K562 (cell line): ENCODE data around the gene PATJ. TPM values are rescaled to one million over a fixed set of nuclear protein-coding genes. Genes with fewer than 3 reads are reported as not detected.

Experiments used
- ATAC-seq: fragments of 200-7000 bp; cut with Tn5 transposase; 3 replicates; pipeline ENCODE4 v1.9.1; 2020; ENCODE audit warnings: moderate library complexity
- BruUV-seq: library from RNA; stranded (reverse); fragments of 400-500 nt; replicated peaks from 2 replicates; lab custom pipeline; 2021; lab: Mats Ljungman, UMichigan
- CTCF ChIA-PET: fragments of 300-600 bp; formaldehyde crosslinking; extraction: SDS; loops from one replicate; lab custom pipeline; 2021; ENCODE audit warnings: low intra/inter-chr PET ratio; lab: Yijun Ruan, JAX
- POLR2A ChIA-PET: fragments of 300-600, 350-650 bp; sonication (Branson Sonifier 250); formaldehyde crosslinking; extraction: SDS; loops from one replicate; lab custom pipeline; 2021; ENCODE audit warnings: antibody characterized with exemption, inconsistent platforms; lab: Yijun Ruan, JAX
- DNase-seq, 4 experiments: peaks; one replicate each; pipeline versions ENCODE4 v3.0.0 to v3.0.0-alpha.2; 2011 to 2018; ENCODE audit warnings: low spot score in 3 of 4, mixed read lengths in 3 of 4; ENCODE audit errors: extremely low read depth in 1 of 4
- FAIRE-seq: peaks from 2 replicates; lab custom pipeline; 2011; peaks lifted over from hg19 to GRCh38; lab: Jason Lieb, UNC
- H2AFZ ChIP-seq: 2 replicates; pipeline ENCODE4 v1.6.0; 2011; ENCODE audit warnings: low read depth, low read length, control low read depth, inconsistent platforms
- H3K27ac ChIP-seq: fragments of 200-600 bp; 3 replicates; pipeline ENCODE4 v1.8.0; 2011; ENCODE audit warnings: low read depth, mild to moderate bottlenecking, control low read depth, inconsistent platforms, low read length, moderate library complexity, mixed read lengths; ENCODE audit errors: extremely low read depth
- H3K27me3 ChIP-seq, 2 experiments: fragments of 300-600 bp in 1 of 2; 2 replicates in 1 of 2; 3 replicates in 1 of 2; pipeline versions ENCODE4 v1.6.0 to v1.8.0; 2011; ENCODE audit warnings: inconsistent platforms in 2 of 2, low read length in 2 of 2, mild to moderate bottlenecking in 1 of 2, mixed read lengths in 1 of 2, moderate library complexity in 1 of 2; ENCODE audit not compliant: control insufficient read depth in 2 of 2, insufficient read depth in 2 of 2
- H3K36me3 ChIP-seq: fragments of 300-600 bp; 3 replicates; pipeline ENCODE4 v1.8.0; 2011; ENCODE audit warnings: mild to moderate bottlenecking, low read length, inconsistent platforms; ENCODE audit not compliant: control insufficient read depth, insufficient read depth
- H3K4me1 ChIP-seq, 2 experiments: fragments of 200-600 bp in 1 of 2; replicated peaks in 1 of 2; 2 replicates in 1 of 2; 3 replicates in 1 of 2; pipeline versions ENCODE4 v1.5.1 to v1.8.0; 2011; ENCODE audit warnings: inconsistent platforms in 2 of 2, low read length in 2 of 2, mild to moderate bottlenecking in 1 of 2, mixed read lengths in 1 of 2, moderate library complexity in 1 of 2; ENCODE audit not compliant: control insufficient read depth in 2 of 2, insufficient read depth in 2 of 2
- H3K4me2 ChIP-seq: 2 replicates; pipeline ENCODE4 v1.6.1; 2011; ENCODE audit warnings: low read length, control low read depth, inconsistent platforms, mixed read lengths; ENCODE audit not compliant: insufficient read depth
- H3K4me3 ChIP-seq: fragments of 200-600 bp; sonication (generic), shearing (Covaris generic); 2 replicates; pipeline ENCODE4 v1.5.1; 2016; ENCODE audit warnings: control low read depth, inconsistent platforms
- H3K79me2 ChIP-seq: fragments of 200-600 bp; 3 replicates; pipeline ENCODE4 v1.8.0; 2011; ENCODE audit warnings: low read length, inconsistent platforms; ENCODE audit not compliant: control insufficient read depth, insufficient read depth
- H3K9ac ChIP-seq, 2 experiments: 2 replicates each; pipeline versions ENCODE4 v1.6.0 to v1.6.1; 2011; ENCODE audit warnings: low read depth in 2 of 2, low read length in 2 of 2, control low read depth in 1 of 2, inconsistent platforms in 1 of 2, mild to moderate bottlenecking in 1 of 2, mixed read lengths in 1 of 2; ENCODE audit not compliant: insufficient read depth in 1 of 2
- H3K9me1 ChIP-seq: one replicate; pipeline ENCODE4 v1.6.0; 2011; ENCODE audit warnings: inconsistent platforms, mild to moderate bottlenecking, low read length, moderate library complexity; ENCODE audit not compliant: control insufficient read depth, insufficient read depth
- H3K9me3 ChIP-seq: replicated peaks from 2 replicates; pipeline ENCODE4 v1.5.1; 2011; ENCODE audit warnings: low read depth, low read length, inconsistent platforms; ENCODE audit not compliant: control insufficient read depth, insufficient read depth
- H4K20me1 ChIP-seq: replicated peaks from 2 replicates; pipeline ENCODE4 v1.6.1; 2011; ENCODE audit warnings: low read length, inconsistent platforms, mixed read lengths; ENCODE audit not compliant: control insufficient read depth, insufficient read depth
- ASH1L ChIP-seq: fragments of 450-650 bp; IDR thresholded peaks from 2 replicates; pipeline ENCODE4 v1.6.1; 2018; ENCODE audit warnings: borderline replicate concordance, mild to moderate bottlenecking, low read depth; ENCODE audit not compliant: partially characterized antibody
- CHAMP1 ChIP-seq: fragments of 450-650 bp; IDR thresholded peaks from 2 replicates; pipeline ENCODE4 v1.6.1; 2016; ENCODE audit warnings: mild to moderate bottlenecking
- CTCF ChIP-seq, 3 experiments: IDR thresholded peaks in 2 of 3; conservative IDR thresholded peaks in 1 of 3; 2 replicates each; pipeline ENCODE4 v1.5.1; 2011 to 2012; ENCODE audit warnings: low read length in 3 of 3, mild to moderate bottlenecking in 3 of 3, control low read depth in 2 of 3, improper control_type of control experiment in 1 of 3, inconsistent platforms in 1 of 3, low read depth in 1 of 3, mixed read lengths in 1 of 3, moderate library complexity in 1 of 3; ENCODE audit not compliant: insufficient read depth in 2 of 3
- GATA2 ChIP-seq: sonication (generic); formaldehyde crosslinking; IDR thresholded peaks from 2 replicates; pipeline ENCODE4 v1.4.0; 2020; ENCODE audit warnings: mild to moderate bottlenecking, missing genetic modification reagents
- ILF3 ChIP-seq: fragments of 450-650 bp; IDR thresholded peaks from 2 replicates; pipeline ENCODE4 v1.6.1; 2018; ENCODE audit warnings: antibody characterized with exemption, mild to moderate bottlenecking, moderate library complexity, borderline replicate concordance
- RBM15 ChIP-seq: fragments of 200-400 bp; formaldehyde crosslinking; IDR thresholded peaks from 2 replicates; pipeline ENCODE4 v1.6.1; 2018; ENCODE audit warnings: mild to moderate bottlenecking, low read length, moderate library complexity; ENCODE audit not compliant: insufficient read depth
- ZKSCAN3 ChIP-seq: fragments of 250-450 bp; sonication (Bioruptor Pico); IDR thresholded peaks from 2 replicates; pipeline ENCODE4 v1.4.0; 2020
- WGBS: fragments of 100-300 bp; shearing (Covaris generic); methylation state at CpG from one replicate; pipeline ENCODE4 v1.1.6; 2016; ENCODE audit warnings: low coverage, mixed read lengths; ENCODE audit not compliant: insufficient coverage; ENCODE audit errors: missing lambda C conversion rate; 5-methylcytosine and 5-hydroxymethylcytosine counted together
- in situ Hi-C: fragments of 300-500 bp; cut with MboI; formaldehyde crosslinking; loops from 4 replicates; pipeline ENCODE4 v1.15.0; 2018; ENCODE audit warnings: inconsistent platforms, mixed read lengths
- intact Hi-C: fragments of 100-400 bp; cut with micrococcal nuclease; formaldehyde crosslinking; loops from 2 replicates; pipeline ENCODE4 v1.14.2; 2022
- polyA plus RNA-seq, 8 experiments: library from polyadenylated mRNA; depleted of rRNA in 4 of 8; stranded (reverse) in 5 of 8; unstranded in 3 of 8; fragments of >200 nt; fragmentation: Nextera tagmentation in 2 of 8; fragmentation: Illumina TruSeq in 1 of 8; extraction: Ambion mirVana in 2 of 8; extraction: Trizol in 1 of 8; gene quantifications; 2 replicates each; pipeline versions ENCODE4 v1.2.1 to v1.2.3, GENCODE V29; 2011 to 2014; ENCODE audit warnings: inconsistent platforms in 1 of 8, missing spikeins in 1 of 8
- total RNA-seq, 7 experiments: library from RNA; depleted of rRNA in 6 of 7; stranded (reverse); fragments of >200 nt in 6 of 7; fragmentation: Illumina TruSeq in 2 of 7; extraction: Trizol in 2 of 7; gene quantifications; 2 replicates each; pipeline versions ENCODE4 v1.2.1 to v1.2.3, GENCODE V29; 2011 to 2021; ENCODE audit warnings: low replicate concordance in 1 of 7

PATJ gene
- total and polyA plus RNA-seq, 9 of the 15 experiments (the other 6 are each of a cell fraction or from before 2014, with no cell fraction given) = 0.22 TPM; not detected in 8

- TF ChIP-seq CTCF (IDR thresholded peaks at IDR 0.05 in 2 of 3, conservative IDR thresholded peaks at IDR 0.05 in 1 of 3; ENCODE audit: insufficient read depth in 2 of 3, low read depth in 1 of 3, low read length in 3 of 3) (peak; percentile 55 to 82 (median 60); a peak in 5 of 6 replicates), RBM15 (no peak), GATA2 (CRISPR knock-in tag) (0 out of 2 replicates have a peak, but pooled peaks have one; percentile 36)
- TF ChIP-seq, all 486 proteins: peak for 6
Measured at GRCh38 chr1:62175568-62176179, 433.4 kb downstream of the PATJ start (continued).

GRCh38 chr1:62176597-62177312 is 434.5 kb downstream of the PATJ start:
- Histone ChIP-seq H3K4me3 (no peak overlapping the region), H3K9ac (no peak overlapping the region), H3K27me3 (peaks cover 4 to 5% of the 10 kb centered on the region in 2 experiments; a peak in 3 of 5 replicates), H3K9me3 (no peaks in the 10 kb centered on the region), H3K4me1 (no peaks in the 10 kb centered on the region), H2AFZ (no peak overlapping the region), H4K20me1 (0 out of 2 replicates have a peak, but pooled peaks cover 4% of the 10 kb centered on the region), H3K9me1 (no peaks in the 10 kb centered on the region), H3K27ac (no peak overlapping the region), H3K36me3 (no peaks in the 10 kb centered on the region), H3K4me2 (no peak overlapping the region), H3K79me2 (no peaks in the 10 kb centered on the region)
- BruUV-seq = no TSS peak
- TF ChIP-seq CHAMP1 (no peak), ZKSCAN3 (no peak), ILF3 (no peak), ASH1L (no peak)
- WGBS = 2% methylated on average over 11 of the region's 14 CpGs
- FAIRE-seq = no peak
- intact Hi-C loops = no loop called here
- CTCF ChIA-PET = interaction anchor here (2.2 kb wide), 1 partner anchor 570 kb away, joined by 10 read pairs; no protein-coding TSS in a partner anchor
- no peak for DNase-seq
- no peak for ATAC-seq
- in situ Hi-C loops = loop anchor here (5.0 to 10.0 kb wide), 2 partner anchors 231 to 558 kb away; no protein-coding TSS in a partner anchor
- POLR2A ChIA-PET = no interaction called here
